NT2/D1 (cell line): Measurements from ENCODE around the gene KLHL21.
"Not testable (repeated sequence)": the region's sequence is repeated elsewhere in the genome, so short reads cannot be mapped to it uniquely, and the experiment has no call there.

Experiments
- DNase-seq: peaks from one replicate; pipeline ENCODE4 v3.0.0-alpha.2; 2011; ENCODE audit warnings: low read depth, low spot score
- H3K27me3 ChIP-seq: 2 replicates; pipeline ENCODE4 v1.6.0; 2011; ENCODE audit warnings: mild to moderate bottlenecking; ENCODE audit not compliant: insufficient read length, insufficient read depth
- H3K36me3 ChIP-seq: 2 replicates; pipeline ENCODE4 v1.6.1; 2011; ENCODE audit warnings: mild to moderate bottlenecking, low read length, mixed read lengths; ENCODE audit not compliant: insufficient read depth, insufficient read length
- H3K4me1 ChIP-seq: 2 replicates; pipeline ENCODE4 v1.5.1; 2011; ENCODE audit not compliant: insufficient read depth, insufficient read length
- H3K4me3 ChIP-seq: 2 replicates; pipeline ENCODE4 v1.5.1; 2011; ENCODE audit warnings: low read depth; ENCODE audit not compliant: insufficient read length
- H3K9ac ChIP-seq: 2 replicates; pipeline ENCODE4 v1.6.0; 2011; ENCODE audit warnings: low read depth; ENCODE audit not compliant: insufficient read length
- H3K9me3 ChIP-seq: 2 replicates; pipeline ENCODE4 v1.5.1; 2011; ENCODE audit warnings: mild to moderate bottlenecking, low read length; ENCODE audit not compliant: insufficient read depth
- SUZ12 ChIP-seq: IDR thresholded peaks from 2 replicates; pipeline ENCODE4 v1.6.1; 2011; ENCODE audit not compliant: insufficient read length, insufficient read depth; ENCODE audit errors: extremely low read depth
- YY1 ChIP-seq: IDR thresholded peaks from 2 replicates; pipeline ENCODE4 v1.6.1; 2011; ENCODE audit not compliant: insufficient read length, insufficient read depth
- ZNF274 ChIP-seq: IDR thresholded peaks from 2 replicates; pipeline ENCODE4 v1.6.1; 2011; ENCODE audit warnings: mild to moderate bottlenecking, low read depth, low read length

KLHL21 gene

DNA sequence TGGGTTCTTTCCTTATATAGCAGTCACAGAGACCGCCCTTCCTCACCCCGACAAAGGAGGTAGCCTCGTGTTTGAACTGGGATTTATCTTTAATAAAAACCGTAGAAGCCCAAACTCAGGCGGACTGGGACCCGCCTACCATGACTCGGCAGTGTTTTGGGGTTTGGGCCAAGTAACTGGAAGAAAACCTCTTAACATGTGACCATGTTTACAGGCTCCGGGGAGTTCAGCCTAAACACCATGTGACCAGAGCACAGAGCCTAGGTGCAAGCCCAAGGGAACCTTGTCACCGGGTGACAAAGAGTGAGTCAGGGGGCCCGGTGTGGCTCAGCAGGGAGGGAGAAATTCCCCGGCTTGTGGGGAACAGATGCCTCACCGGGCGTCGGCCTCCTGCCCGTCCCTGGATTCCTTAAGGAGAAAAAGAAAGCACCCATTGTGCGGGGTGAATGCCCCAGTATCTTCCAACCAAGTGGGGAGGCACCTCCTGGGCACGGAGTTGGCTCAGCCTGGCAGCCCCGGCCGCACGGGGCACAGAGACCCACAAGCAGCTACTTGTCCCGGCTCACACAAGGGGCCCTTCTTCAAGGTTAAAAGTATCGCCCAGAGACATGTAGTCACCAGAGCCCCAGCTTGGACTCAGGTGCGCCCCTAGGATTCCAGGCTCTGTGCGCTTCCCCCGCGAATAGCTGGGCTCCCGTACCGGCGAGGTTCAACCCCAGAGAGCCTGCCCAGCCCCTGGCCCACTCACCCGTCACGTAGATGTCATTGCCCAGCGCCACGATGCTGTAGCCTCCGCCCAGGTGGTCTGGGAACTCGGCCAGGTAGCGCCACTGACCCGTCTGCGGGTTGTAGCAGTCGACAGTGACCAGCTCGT, 1.4 kb downstream of the KLHL21 start:
- TF ChIP-seq ZNF274 (no peak), YY1 (no peak), SUZ12 (no peak)
- peak overlapping the region; percentile 99 for H3K4me3 ChIP-seq
- no peak for DNase-seq
- peaks cover 42% of the 10 kb centered on the region for H3K36me3 ChIP-seq
- H3K9ac ChIP-seq = peak overlapping the region; percentile 96
- peaks cover 6% of the 10 kb centered on the region for H3K4me1 ChIP-seq
- H3K9me3 ChIP-seq = no peaks in the 10 kb centered on the region
- H3K27me3 ChIP-seq = no peaks in the 10 kb centered on the region

- Histone ChIP-seq H3K9ac (peak overlapping the region; percentile 96), H3K36me3 (peaks cover 50% of the 10 kb centered on the region), H3K27me3 (no peaks in the 10 kb centered on the region), H3K9me3 (no peaks in the 10 kb centered on the region), H3K4me1 (peaks cover 6% of the 10 kb centered on the region), H3K4me3 (peak overlapping the region; percentile 99)
- DNase-seq = no peak
- TF ChIP-seq ZNF274 = no peak
- no peak for TF ChIP-seq YY1
- TF ChIP-seq SUZ12 = no peak
Observed at GRCh38 chr1:6600410-6601048, 2.1 kb downstream of the KLHL21 start.

DNA sequence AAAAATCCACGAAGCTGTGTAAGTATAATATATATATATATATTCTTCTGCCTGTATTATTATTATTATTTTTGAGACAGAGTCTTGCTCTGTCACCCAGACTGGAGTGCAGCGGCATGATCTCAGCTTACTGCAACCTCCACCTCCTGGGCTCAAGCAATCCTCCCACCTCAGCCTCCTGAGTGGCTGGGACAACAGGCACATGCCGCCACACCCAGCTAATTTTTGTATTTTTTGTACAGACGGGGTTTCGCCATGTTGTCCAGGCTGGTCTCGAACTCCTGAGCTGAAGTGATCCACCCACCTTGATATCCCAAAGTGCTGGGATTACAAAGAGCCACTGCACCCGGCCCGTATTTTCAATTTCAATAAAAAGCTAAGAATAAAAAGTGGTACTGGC, 2.7 kb downstream of the KLHL21 start:
- H3K9ac ChIP-seq, H3K27me3 ChIP-seq, H3K4me1 ChIP-seq, DNase-seq, H3K9me3 ChIP-seq: not testable (repeated sequence)
- H3K4me3 ChIP-seq = peak overlapping the region; percentile 99
- H3K36me3 ChIP-seq = peaks cover 55% of the 10 kb centered on the region

- Histone ChIP-seq H3K27me3 (no peaks in the 10 kb centered on the region), H3K4me3 (no peak overlapping the region), H3K4me1 (peaks cover 6% of the 10 kb centered on the region), H3K9me3 (no peaks in the 10 kb centered on the region), H3K9ac (no peak overlapping the region), H3K36me3 (peaks cover 60% of the 10 kb centered on the region)
- no peak for DNase-seq
- no peak for TF ChIP-seq ZNF274
- TF ChIP-seq YY1 = no peak
- no peak for TF ChIP-seq SUZ12
Observed at GRCh38 chr1:6599141-6599975, 3.3 kb downstream of the KLHL21 start.

- Histone ChIP-seq H3K4me3 (no peak overlapping the region), H3K36me3 (peaks cover 75% of the 10 kb centered on the region), H3K9ac (no peak overlapping the region), H3K4me1 (peaks cover 6% of the 10 kb centered on the region), H3K9me3 (no peaks in the 10 kb centered on the region), H3K27me3 (no peaks in the 10 kb centered on the region)
- TF ChIP-seq SUZ12 (no peak), YY1 (no peak), ZNF274 (no peak)
- no peak for DNase-seq
Observed at GRCh38 chr1:6597777-6598131, 4.9 kb downstream of the KLHL21 start.

DNA sequence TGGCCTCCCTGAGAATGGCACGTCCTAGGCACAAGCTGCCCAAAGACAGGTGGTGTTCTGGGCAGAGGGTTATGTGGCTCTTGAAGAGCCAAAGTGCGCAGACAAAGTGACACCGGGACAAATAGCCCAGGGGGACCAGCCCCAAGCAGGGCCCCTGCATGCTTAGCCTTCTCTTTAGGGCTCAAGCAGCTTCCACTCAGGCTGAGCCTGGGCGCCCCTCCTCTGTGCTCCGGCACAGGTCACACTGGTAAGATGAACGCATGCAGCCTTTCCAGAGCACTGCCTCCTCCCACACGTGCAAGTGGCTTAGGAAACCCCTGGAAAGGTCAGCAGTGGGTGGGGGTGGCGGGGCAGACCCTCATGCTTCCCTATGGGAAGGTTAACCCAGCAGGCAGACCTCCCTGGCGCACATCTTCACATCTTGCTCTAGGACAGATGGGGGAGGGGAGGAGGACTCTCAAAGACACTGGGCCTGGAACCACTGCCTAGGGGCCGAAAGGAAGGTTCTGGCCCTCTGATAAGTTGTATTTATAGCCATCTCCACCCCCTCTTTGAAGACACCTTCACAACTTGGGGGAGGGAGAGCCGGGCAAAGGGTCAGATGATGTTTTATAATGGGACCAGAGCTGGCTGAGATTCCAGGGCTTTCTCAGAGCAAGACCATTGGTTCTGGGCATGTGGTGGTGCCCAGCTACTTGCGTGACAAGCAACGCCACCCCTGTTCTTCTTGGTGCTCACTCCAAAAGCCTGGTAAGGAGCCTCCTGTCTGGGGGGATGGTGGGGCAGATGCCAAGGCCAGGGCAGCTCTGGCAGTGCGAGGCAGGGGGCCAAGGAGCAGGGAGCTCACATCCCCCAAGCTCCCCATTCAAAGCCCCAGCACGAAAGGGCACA, 5.5 kb downstream of the KLHL21 start:
- peaks cover 6% of the 10 kb centered on the region for H3K4me1 ChIP-seq
- DNase-seq = no peak
- no peak for TF ChIP-seq ZNF274
- TF ChIP-seq YY1 = no peak
- TF ChIP-seq SUZ12 = no peak
- no peak overlapping the region for H3K9ac ChIP-seq
- H3K27me3 ChIP-seq = no peaks in the 10 kb centered on the region
- H3K36me3 ChIP-seq = peaks cover 81% of the 10 kb centered on the region
- H3K4me3 ChIP-seq = no peak overlapping the region
- no peaks in the 10 kb centered on the region for H3K9me3 ChIP-seq
